T-cell (primary cell): ENCODE measurements around the gene PLAAT3. TPM values are rescaled to one million over a fixed set of nuclear protein-coding genes. Genes with fewer than 3 reads are reported as not detected.
"Not testable (repeated sequence)": the region's sequence is repeated elsewhere in the genome, so short reads cannot be mapped to it uniquely, and the experiment has no call there.

Experiments used
- ATAC-seq, 4 experiments: fragments of 200-7000 bp in 3 of 4; fragments of 150-1000 bp in 1 of 4; cut with Tn5 transposase; replicated peaks in 1 of 4; 1 replicate in 3 of 4; 2 replicates in 1 of 4; pipeline ENCODE4 v1.10.0; 2021; ENCODE audit warnings: moderate library complexity in 3 of 4, mild to moderate bottlenecking in 2 of 4, moderate number of reproducible peaks in 1 of 4
- CTCF ChIA-PET, 2 donors: fragments of 300-600 bp; sonication (Branson Sonifier 250); formaldehyde crosslinking; loops; one replicate each; lab custom pipeline; 2022; ENCODE audit warnings: antibody characterized with exemption in 2 of 2; lab: Charles Lee
- POLR2A ChIA-PET, 2 donors: fragments of 300-600 bp; sonication (Branson Sonifier 250); formaldehyde crosslinking; loops; one replicate each; lab custom pipeline; 2022; ENCODE audit warnings: antibody characterized with exemption in 2 of 2; lab: Charles Lee
- DNase-seq, 35 experiments: peaks; one replicate each; pipeline versions ENCODE4 v3.0.0 to v3.0.0-alpha.2; 2013 to 2023
- H3K27ac ChIP-seq: one replicate; pipeline ENCODE4 v1.5.1; 2013; ENCODE audit warnings: low read length
- H3K27me3 ChIP-seq, 2 experiments: replicated peaks in 1 of 2; 1 replicate in 1 of 2; 2 replicates in 1 of 2; pipeline versions ENCODE4 v1.6.1 to v1.7.0; 2013; ENCODE audit warnings: low read length in 1 of 2, mixed read lengths in 1 of 2; ENCODE audit not compliant: control insufficient read depth in 2 of 2, insufficient read depth in 2 of 2; ENCODE audit errors: extremely low read depth in 1 of 2
- H3K36me3 ChIP-seq, 2 donors: 1 replicate in 1 of 2; 2 replicates in 1 of 2; pipeline versions ENCODE4 v1.6.1 to v1.7.0; 2013; ENCODE audit warnings: low read length in 1 of 2; ENCODE audit not compliant: control insufficient read depth in 2 of 2, insufficient read depth in 1 of 2; ENCODE audit errors: extremely low read depth in 1 of 2
- H3K4me1 ChIP-seq, 2 experiments: 1 replicate in 1 of 2; 2 replicates in 1 of 2; pipeline versions ENCODE4 v1.6.1 to v1.7.0; 2013; ENCODE audit warnings: low read length in 2 of 2, mixed read lengths in 1 of 2; ENCODE audit not compliant: insufficient read depth in 2 of 2, control insufficient read depth in 1 of 2; ENCODE audit errors: extremely low read depth in 1 of 2
- H3K4me3 ChIP-seq, 2 donors: 1 replicate in 1 of 2; 2 replicates in 1 of 2; pipeline versions ENCODE4 v1.5.1 to v1.7.0; 2013; ENCODE audit warnings: mild to moderate bottlenecking in 2 of 2, low read length in 1 of 2, moderate library complexity in 1 of 2; ENCODE audit not compliant: control insufficient read depth in 1 of 2; ENCODE audit errors: extremely low read depth in 1 of 2
- H3K9me3 ChIP-seq: 2 replicates; pipeline ENCODE4 v1.7.0; 2013
- H3K27ac Mint-ChIP-seq, 2 donors: one replicate each; pipeline ENCODE4 v1.8.0; 2020 to 2021; ENCODE audit warnings: mild to moderate bottlenecking in 2 of 2, mixed read lengths in 2 of 2
- H3K27me3 Mint-ChIP-seq, 2 donors: one replicate each; pipeline ENCODE4 v1.8.0; 2021 to 2022; ENCODE audit warnings: mixed read lengths in 2 of 2
- H3K36me3 Mint-ChIP-seq: one replicate; pipeline ENCODE4 v1.8.0; 2021; ENCODE audit warnings: mixed read lengths
- H3K4me1 Mint-ChIP-seq, 3 donors: one replicate each; pipeline ENCODE4 v1.8.0; 2020 to 2022; ENCODE audit warnings: mixed read lengths in 3 of 3, mild to moderate bottlenecking in 1 of 3
- H3K4me3 Mint-ChIP-seq, 3 donors: one replicate each; pipeline ENCODE4 v1.8.0; 2020 to 2022; ENCODE audit warnings: mild to moderate bottlenecking in 3 of 3, mixed read lengths in 3 of 3, moderate library complexity in 3 of 3
- H3K9me3 Mint-ChIP-seq, 3 donors: one replicate each; pipeline ENCODE4 v1.8.0; 2020 to 2022; ENCODE audit warnings: mixed read lengths in 3 of 3
- WGBS: methylation state at CpG from one replicate; pipeline ENCODE4 v1.1.5; 2013; ENCODE audit warnings: missing lambda C conversion rate; ENCODE audit not compliant: insufficient coverage; 5-methylcytosine and 5-hydroxymethylcytosine counted together
- total RNA-seq, 35 experiments: library from RNA in 6 of 35; stranded (reverse) in 6 of 35; fragments of 120-200 nt in 1 of 35; gene quantifications; one replicate each; pipeline versions ENCODE4 v1.2.1 to v1.2.4 and lab custom pipeline; 2013 to 2026

Gene PLAAT3
- total RNA-seq, 5 donors from 2014 or later (not counting 1 experiment from before 2014, with no cell fraction given), result 3.7 to 10.0 (median 6.0) TPM

GRCh38 chr11:63531074-63531792 lies 83.0 kb downstream of the PLAAT3 start:
- H3K4me1 Mint-ChIP-seq, result peaks cover 72 to 78% (median 76%) of the 10 kb centered on the region in 3 donors
- not testable (repeated sequence) for H3K27me3 Mint-ChIP-seq, H3K36me3 ChIP-seq, H3K9me3 Mint-ChIP-seq, H3K27me3 ChIP-seq, H3K9me3 ChIP-seq, H3K36me3 Mint-ChIP-seq
- Histone ChIP-seq H3K4me3 (peak overlapping the region in 1 of 2 donors; percentile 50), H3K4me1 (peaks cover 40 to 63% of the 10 kb centered on the region in 2 experiments), H3K27ac (peak overlapping the region; percentile 77)
- POLR2A ChIA-PET, result interaction anchor here (0.9 to 1.2 kb wide), 2 partner anchors 22 to 35 kb away, joined by 3 to 4 read pairs; no protein-coding TSS in a partner anchor
- peak overlapping the region; percentile 86 to 94 for H3K27ac Mint-ChIP-seq
- DNase-seq (peak in 33 of 35 experiments; percentile 37 to 87 (median 69)), ATAC-seq (peak; percentile 96 to 99 (median 98))
- peak overlapping the region; percentile 42 to 72 (median 65) for H3K4me3 Mint-ChIP-seq
- no CpG with 5 or more reads among the region's 6 CpGs for WGBS
- CTCF ChIA-PET, result interaction anchor here in 1 of 2 donors (0.5 to 1.5 kb wide), 2 partner anchors 8 to 52 kb away, joined by 4 read pairs; no protein-coding TSS in a partner anchor

- no peak for DNase-seq
- Mint-ChIP-seq H3K9me3 (no peaks in the 10 kb centered on the region), H3K4me1 (peaks cover 60 to 66% (median 64%) of the 10 kb centered on the region in 3 donors), H3K27ac (peak overlapping the region; percentile 89 to 92), H3K27me3 (no peaks in the 10 kb centered on the region), H3K36me3 (no peaks in the 10 kb centered on the region), H3K4me3 (peak overlapping the region in 1 of 3 donors; percentile 40)
- ATAC-seq, result no peak
- no peaks in the 10 kb centered on the region for H3K36me3 ChIP-seq
- ChIA-PET CTCF (interaction anchor here in 1 of 2 donors (0.6 to 1.4 kb wide), 3 partner anchors 12 to 91 kb away, joined by 3 to 4 read pairs (median 4); no protein-coding TSS in a partner anchor), POLR2A (interaction anchor here in 1 of 2 donors (0.7 kb wide), 1 partner anchor 980 kb away, joined by 3 read pairs; no protein-coding TSS in a partner anchor)
- peak overlapping the region; percentile 9 for H3K27ac ChIP-seq
- no peaks in the 10 kb centered on the region for H3K9me3 ChIP-seq
- H3K4me1 ChIP-seq, result peaks cover 33 to 51% of the 10 kb centered on the region in 2 experiments
- no CpG with 5 or more reads among the region's 2 CpGs for WGBS
- no peak overlapping the region for H3K4me3 ChIP-seq
- H3K27me3 ChIP-seq, result no peaks in the 10 kb centered on the region
These were observed 84.2 kb downstream of the PLAAT3 start for GRCh38 chr11:63530021-63530420.

GRCh38 chr11:63529373-63529772 lies 84.9 kb downstream of the PLAAT3 start:
- H3K36me3 ChIP-seq, H3K36me3 Mint-ChIP-seq, H3K4me3 ChIP-seq, DNase-seq, H3K9me3 Mint-ChIP-seq, H3K27me3 ChIP-seq, ATAC-seq, H3K27me3 Mint-ChIP-seq, H3K9me3 ChIP-seq: not testable (repeated sequence)
- CTCF ChIA-PET, result interaction anchor here in 1 of 2 donors (0.6 to 1.4 kb wide), 4 partner anchors 11 to 92 kb away, joined by 3 to 4 read pairs (median 4); no protein-coding TSS in a partner anchor
- POLR2A ChIA-PET, result interaction anchor here (0.6 to 0.7 kb wide), 2 partner anchors 14 to 980 kb away, joined by 3 to 4 read pairs; no protein-coding TSS in a partner anchor
- Mint-ChIP-seq H3K4me1 (peaks cover 55 to 61% (median 61%) of the 10 kb centered on the region in 3 donors), H3K4me3 (peak overlapping the region in 1 of 3 donors; percentile 40), H3K27ac (peak overlapping the region; percentile 89 to 92)
- WGBS, result 81% methylated on average over 4 of the region's 6 CpGs
- peaks cover 33 to 45% of the 10 kb centered on the region in 2 experiments for H3K4me1 ChIP-seq
- H3K27ac ChIP-seq, result peak overlapping the region; percentile 9

GRCh38 chr11:63528729-63529278 lies 85.4 kb downstream of the PLAAT3 start:
- not testable (repeated sequence) for H3K27me3 Mint-ChIP-seq, H3K36me3 ChIP-seq
- WGBS, result 100% methylated on average over 1 of the region's 3 CpGs

GRCh38 chr11:63528156-63528555 lies 86.1 kb downstream of the PLAAT3 start:
- H3K27me3 Mint-ChIP-seq, H3K9me3 ChIP-seq, ATAC-seq, H3K4me3 Mint-ChIP-seq, POLR2A ChIA-PET, CTCF ChIA-PET, H3K36me3 ChIP-seq, H3K27me3 ChIP-seq, H3K36me3 Mint-ChIP-seq, H3K4me3 ChIP-seq, H3K9me3 Mint-ChIP-seq, H3K27ac Mint-ChIP-seq, H3K27ac ChIP-seq, DNase-seq: not testable (repeated sequence)
- WGBS, result no CpG with 5 or more reads among the region's 11 CpGs
- H3K4me1 Mint-ChIP-seq, result peaks cover 43 to 49% (median 48%) of the 10 kb centered on the region in 3 donors
- H3K4me1 ChIP-seq, result peaks cover 26 to 33% of the 10 kb centered on the region in 2 experiments

More at GRCh38 chr11:63528729-63529278, 85.4 kb downstream of the PLAAT3 start:
- H3K4me1 ChIP-seq, result peaks cover 30 to 39% of the 10 kb centered on the region in 2 experiments
- H3K27ac ChIP-seq, H3K9me3 Mint-ChIP-seq, POLR2A ChIA-PET, ATAC-seq, H3K27me3 ChIP-seq, H3K4me3 ChIP-seq, DNase-seq, H3K36me3 Mint-ChIP-seq, H3K9me3 ChIP-seq: not testable (repeated sequence)
- peak overlapping the region; percentile 89 to 92 for H3K27ac Mint-ChIP-seq
- peak overlapping the region in 1 of 3 donors; percentile 40 for H3K4me3 Mint-ChIP-seq
- peaks cover 49 to 55% (median 55%) of the 10 kb centered on the region in 3 donors for H3K4me1 Mint-ChIP-seq
- CTCF ChIA-PET, result interaction anchor here in 1 of 2 donors (1.4 kb wide), 1 partner anchor 11 kb away, joined by 4 read pairs; no protein-coding TSS in a partner anchor

- peaks cover 38 to 44% (median 43%) of the 10 kb centered on the region in 3 donors for H3K4me1 Mint-ChIP-seq
- POLR2A ChIA-PET, result no interaction called here
- H3K27me3 Mint-ChIP-seq, result no peaks in the 10 kb centered on the region
These were observed 86.6 kb downstream of the PLAAT3 start for GRCh38 chr11:63527667-63528066.

More at GRCh38 chr11:63527667-63528066, 86.6 kb downstream of the PLAAT3 start:
- CTCF ChIA-PET, result interaction anchor here in 1 of 2 donors (0.8 kb wide), 1 partner anchor 56 kb away, joined by 3 read pairs; no protein-coding TSS in a partner anchor
- Histone ChIP-seq H3K4me1 (peaks cover 21 to 28% of the 10 kb centered on the region in 2 experiments), H3K9me3 (no peaks in the 10 kb centered on the region), H3K27me3 (no peaks in the 10 kb centered on the region), H3K4me3 (no peak overlapping the region), H3K27ac (no peak overlapping the region), H3K36me3 (no peaks in the 10 kb centered on the region)
- no peak for ATAC-seq
- WGBS, result 80% methylated on average over 1 of the region's 2 CpGs
- no peak overlapping the region for H3K27ac Mint-ChIP-seq
- no peaks in the 10 kb centered on the region for H3K36me3 Mint-ChIP-seq
- no peak overlapping the region for H3K4me3 Mint-ChIP-seq
- no peaks in the 10 kb centered on the region for H3K9me3 Mint-ChIP-seq
- DNase-seq, result no peak
